Fibroblast of the aortic adventitia (primary cell): Measurements from ENCODE around the gene ARL5B. TPM values are rescaled to one million over a fixed set of nuclear protein-coding genes. Genes with fewer than 3 reads are reported as not detected.

Source experiments
- DNase-seq: peaks from one replicate; pipeline ENCODE4 v3.0.0-alpha.2; 2010; ENCODE audit warnings: low read depth
- H3K4me3 ChIP-seq: 2 replicates; pipeline ENCODE4 v1.5.1; 2011; ENCODE audit warnings: low read depth, mild to moderate bottlenecking, control low read depth, low read length, moderate library complexity
- CTCF ChIP-seq: IDR thresholded peaks from 2 replicates; pipeline ENCODE4 v1.5.1; 2011; ENCODE audit warnings: mild to moderate bottlenecking, low read length, control low read depth, inconsistent platforms; ENCODE audit not compliant: insufficient read depth
- total RNA-seq: library from RNA; depleted of rRNA; stranded (reverse); fragments of >200 nt; gene quantifications from 2 replicates; pipeline ENCODE4 v1.2.3, GENCODE V29; 2012; ENCODE audit warnings: low replicate concordance

The ARL5B gene
- total RNA-seq, 1 donor, result 18.0 TPM

DNA sequence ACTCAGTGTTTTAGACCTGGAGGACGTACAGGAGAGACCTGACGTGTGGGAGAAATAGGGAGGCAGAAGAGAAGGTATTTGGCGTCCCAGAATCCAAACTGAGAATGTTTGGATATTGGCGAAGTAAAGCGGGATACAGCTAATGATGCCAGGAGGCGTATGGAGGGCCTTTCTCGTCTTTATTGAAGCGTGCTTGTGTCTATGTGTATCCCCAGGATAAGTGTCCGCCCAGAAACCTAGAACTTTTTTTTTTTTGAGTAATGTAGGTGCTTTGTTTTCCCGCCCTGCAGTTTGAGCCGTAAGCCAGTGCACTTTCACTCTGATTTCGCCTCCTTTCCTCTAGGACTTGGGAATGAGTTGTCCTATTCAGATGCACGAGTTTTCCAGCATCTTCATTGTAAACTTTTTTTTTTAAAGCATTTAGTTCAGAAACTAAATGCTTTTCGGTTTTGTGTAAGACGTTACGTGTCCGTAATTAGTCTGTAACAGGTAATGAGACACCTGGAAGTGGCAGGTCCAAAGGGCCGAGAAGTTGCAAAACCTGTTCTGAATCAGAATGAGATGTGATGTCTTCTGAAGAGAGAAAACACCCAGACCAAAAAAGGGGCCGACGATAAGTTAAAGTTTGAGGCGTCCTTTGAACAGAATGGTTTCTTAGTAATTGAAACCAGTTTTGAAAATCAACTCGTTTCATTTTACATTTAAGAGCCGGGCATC, 746 bp downstream of the ARL5B start:
- H3K4me3 ChIP-seq, result peak overlapping the region; percentile 79
- peak; percentile 51 for DNase-seq
- no peak for TF ChIP-seq CTCF

GRCh38 chr10:18660816-18661431, 1.7 kb downstream of the ARL5B start:
- DNase-seq, result no peak
- no peak for TF ChIP-seq CTCF
- peak overlapping the region; percentile 79 for H3K4me3 ChIP-seq

DNA sequence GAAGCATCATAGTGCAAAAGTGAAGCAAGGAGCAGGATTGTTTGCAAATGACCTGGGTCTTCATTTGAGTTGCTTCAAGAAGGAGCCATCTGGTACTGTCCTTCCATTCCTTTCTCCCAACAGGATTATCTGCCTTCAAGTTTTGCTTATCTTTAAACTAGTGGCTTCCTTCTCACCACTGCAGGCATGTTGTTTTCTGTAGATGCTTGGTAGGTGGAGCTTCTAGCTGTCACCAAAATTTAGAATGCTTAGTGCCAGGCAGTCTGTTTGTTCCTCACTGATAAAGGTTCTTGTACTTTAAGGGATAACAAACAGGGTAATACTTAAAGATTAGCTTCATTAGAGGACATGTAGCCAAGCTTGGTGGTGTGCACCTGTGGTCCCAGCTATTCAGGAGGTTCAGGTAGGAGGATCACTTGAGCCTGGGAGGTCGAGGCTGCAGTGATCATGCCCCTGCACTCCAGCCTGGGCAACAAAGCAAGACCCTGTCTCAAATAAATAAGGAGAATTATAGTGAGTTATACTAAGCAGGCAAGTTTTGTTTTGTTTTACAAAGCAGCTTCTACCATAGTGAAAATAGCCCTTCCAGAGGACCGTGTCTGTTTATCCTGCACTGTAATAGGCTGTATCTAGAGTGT, 5.7 kb downstream of the ARL5B start:
- no peak overlapping the region for H3K4me3 ChIP-seq
- no peak for DNase-seq
- TF ChIP-seq CTCF, result no peak

- no peak overlapping the region for H3K4me3 ChIP-seq
- TF ChIP-seq CTCF, result no peak
- DNase-seq, result peak; percentile 35
Observed at GRCh38 chr10:18665815-18666558, 6.8 kb downstream of the ARL5B start.

GRCh38 chr10:18666810-18667209, 7.6 kb downstream of the ARL5B start:
- no peak for TF ChIP-seq CTCF
- peak; percentile 78 for DNase-seq
- H3K4me3 ChIP-seq, result no peak overlapping the region

DNA sequence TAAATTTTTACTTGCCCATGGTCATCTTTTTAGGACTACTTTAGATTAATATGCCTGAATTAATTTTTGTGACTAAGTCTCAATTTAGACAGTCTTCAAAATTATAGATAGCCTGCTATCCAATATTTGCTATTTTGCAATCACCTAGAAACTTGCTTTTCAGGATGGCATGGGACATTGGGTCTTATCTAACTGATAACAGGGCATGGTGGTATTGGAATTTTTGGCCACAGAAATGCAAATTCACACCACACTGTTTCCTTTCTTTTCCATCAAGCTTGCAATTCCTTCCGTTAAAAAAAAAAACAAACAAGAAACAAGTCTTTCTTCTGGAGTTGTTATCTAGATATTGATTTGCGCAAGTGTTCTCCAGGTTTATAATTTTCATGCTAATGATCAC, 8.8 kb downstream of the ARL5B start:
- no peak for TF ChIP-seq CTCF
- no peak for DNase-seq
- no peak overlapping the region for H3K4me3 ChIP-seq
